GM19395 (cell line): ENCODE measurements around the gene BRD7.

Experiments
- ATAC-seq: cut with Tn5 transposase; IDR thresholded peaks from one replicate; pipeline ENCODE4 v1.9.1; 2021; ENCODE audit warnings: mild to moderate bottlenecking, moderate library complexity; ENCODE audit not compliant: unreplicated experiment

Gene BRD7

GRCh38 chr16:50293041-50293783, 75.6 kb downstream of the BRD7 start:
- no peak for ATAC-seq

DNA sequence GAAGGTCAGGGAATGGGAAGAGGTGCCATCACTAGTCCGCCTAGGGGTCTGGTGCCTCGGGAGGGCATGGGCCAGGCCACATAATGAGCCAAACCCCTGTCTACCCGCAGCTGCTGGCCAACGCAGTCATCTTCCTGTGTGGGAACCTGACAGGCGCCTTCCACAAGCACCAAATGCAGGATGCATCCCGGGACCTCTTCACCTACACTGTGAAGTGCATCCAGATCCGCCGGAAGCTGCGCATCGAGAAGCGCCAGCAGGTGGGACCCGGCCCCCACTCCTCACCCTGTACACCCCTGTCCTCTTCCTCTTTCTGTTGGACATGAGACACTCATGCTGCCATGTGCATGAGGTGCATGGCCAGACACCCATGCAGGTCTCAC, 76.2 kb downstream of the BRD7 start:
- ATAC-seq: no peak

DNA sequence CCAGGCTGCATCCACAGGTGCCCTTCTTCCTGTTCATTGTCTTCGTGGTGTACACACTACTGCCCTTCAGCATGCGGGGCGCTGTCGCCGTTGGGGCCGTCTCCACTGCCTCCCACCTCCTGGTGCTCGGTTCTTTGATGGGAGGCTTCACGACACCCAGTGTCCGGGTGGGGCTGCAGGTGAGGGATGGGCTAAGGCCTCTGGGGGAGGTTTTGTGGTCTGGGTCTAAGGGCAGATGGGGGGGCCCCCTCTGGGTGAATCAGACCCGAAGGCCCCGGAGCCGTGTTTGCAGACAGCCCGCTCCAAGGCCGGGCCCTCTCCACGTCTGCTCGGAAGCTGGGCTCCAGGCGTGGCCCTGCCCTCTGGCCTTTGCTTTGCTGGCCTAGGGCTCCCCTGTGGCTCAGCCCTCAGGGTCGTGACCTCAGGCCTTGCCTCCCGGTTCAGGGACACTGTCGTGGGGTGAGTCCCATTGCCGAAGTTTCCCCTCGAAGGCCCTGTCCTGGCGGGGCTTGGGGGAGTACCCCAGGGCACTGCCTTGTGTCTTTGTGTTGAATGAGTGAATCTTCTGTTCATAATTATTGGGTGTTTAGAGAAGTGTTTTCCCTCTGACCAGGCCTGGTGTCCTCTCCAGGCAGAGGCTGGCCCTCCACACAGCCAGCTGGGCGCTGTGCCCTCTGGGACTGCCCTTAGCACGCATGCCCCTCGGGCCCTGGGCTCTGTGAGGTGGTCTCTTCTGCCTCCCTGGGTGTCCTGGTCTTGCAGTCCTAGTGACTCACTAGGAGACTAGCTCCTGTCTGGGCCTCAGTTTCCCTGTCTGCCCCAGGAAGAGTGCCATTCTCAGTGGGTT, 76.8 kb downstream of the BRD7 start:
- no peak for ATAC-seq

DNA sequence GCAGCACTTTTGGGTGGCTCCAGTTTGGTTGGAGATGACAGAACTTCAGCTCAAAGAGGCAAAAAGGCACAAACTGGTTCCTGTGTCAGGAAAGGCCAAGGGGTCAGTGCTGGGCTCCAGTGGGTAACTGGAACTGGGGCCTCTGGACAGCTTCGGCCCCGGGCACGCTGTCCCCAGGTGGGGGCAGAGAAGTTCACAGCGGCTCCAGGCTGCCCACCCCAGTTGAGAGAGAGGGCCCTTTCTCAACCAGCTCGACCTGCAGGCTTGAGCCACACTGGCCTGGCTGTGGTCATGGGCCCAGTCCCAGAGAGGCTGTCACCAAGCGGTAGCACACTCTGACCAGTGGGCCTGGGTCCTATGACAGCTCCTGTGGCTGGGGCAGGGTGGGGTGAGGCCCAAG, 77.9 kb downstream of the BRD7 start:
- ATAC-seq: no peak

DNA sequence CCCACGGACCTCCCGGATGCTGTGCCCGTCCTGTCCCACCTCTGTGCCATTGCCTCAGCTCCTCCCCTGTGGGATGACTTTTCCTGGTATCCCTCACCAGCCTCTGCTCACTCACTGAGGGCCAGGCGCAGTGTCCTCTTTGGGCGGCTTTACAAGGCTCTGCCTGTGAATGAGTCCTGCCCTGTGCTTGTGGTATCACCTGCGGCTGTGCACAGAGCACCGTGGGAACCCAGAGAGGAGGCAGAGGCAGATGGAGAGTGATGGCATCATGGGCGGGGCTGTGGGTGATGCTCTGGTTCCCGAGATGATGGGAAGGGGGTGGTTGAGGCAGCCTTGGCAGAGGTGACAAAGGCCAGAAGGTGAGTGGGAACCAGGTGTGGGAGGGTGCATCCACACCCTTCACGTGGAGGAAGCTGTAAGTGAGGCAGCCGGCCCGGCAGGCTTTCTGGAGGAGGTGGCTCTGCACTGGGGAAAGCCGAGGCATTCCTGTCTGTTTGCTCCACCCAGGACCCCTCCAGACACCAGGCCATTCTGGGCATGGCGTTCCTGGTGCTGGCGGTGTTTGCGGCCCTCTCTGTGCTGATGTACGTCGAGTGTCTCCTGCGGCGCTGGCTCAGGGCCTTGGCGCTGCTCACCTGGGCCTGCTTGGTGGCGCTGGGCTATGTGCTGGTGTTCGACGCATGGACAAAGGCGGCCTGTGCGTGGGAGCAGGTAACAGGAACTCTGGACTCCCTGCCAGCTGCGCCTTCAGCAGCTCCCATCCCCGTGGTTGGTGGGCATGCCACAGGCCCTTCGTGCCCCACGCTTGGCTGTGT, 78.6 kb downstream of the BRD7 start:
- ATAC-seq: no peak

DNA sequence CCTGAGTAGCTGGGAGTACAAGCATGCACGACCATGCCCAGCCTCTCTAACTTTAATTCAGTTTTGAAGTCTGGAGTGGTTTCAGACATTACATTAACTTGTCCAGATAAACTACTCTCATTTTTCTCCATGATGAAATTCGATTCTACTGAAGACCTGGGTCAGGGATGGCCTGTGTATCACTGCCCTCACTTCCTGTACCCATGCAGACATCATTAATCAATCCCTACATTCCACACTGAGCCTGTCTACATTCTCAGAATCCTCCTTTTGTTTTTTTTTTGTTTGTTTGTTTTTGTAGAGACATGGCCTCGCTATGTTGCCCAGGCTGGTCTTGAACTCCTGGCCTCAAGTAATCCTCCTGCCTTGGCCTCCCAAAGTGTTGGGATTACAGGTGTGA, 79.9 kb downstream of the BRD7 start:
- no peak for ATAC-seq

GRCh38 chr16:50288026-50288425, 80.8 kb downstream of the BRD7 start:
- ATAC-seq: no peak

GRCh38 chr16:50286681-50287080, 82.1 kb downstream of the BRD7 start:
- no peak for ATAC-seq

DNA sequence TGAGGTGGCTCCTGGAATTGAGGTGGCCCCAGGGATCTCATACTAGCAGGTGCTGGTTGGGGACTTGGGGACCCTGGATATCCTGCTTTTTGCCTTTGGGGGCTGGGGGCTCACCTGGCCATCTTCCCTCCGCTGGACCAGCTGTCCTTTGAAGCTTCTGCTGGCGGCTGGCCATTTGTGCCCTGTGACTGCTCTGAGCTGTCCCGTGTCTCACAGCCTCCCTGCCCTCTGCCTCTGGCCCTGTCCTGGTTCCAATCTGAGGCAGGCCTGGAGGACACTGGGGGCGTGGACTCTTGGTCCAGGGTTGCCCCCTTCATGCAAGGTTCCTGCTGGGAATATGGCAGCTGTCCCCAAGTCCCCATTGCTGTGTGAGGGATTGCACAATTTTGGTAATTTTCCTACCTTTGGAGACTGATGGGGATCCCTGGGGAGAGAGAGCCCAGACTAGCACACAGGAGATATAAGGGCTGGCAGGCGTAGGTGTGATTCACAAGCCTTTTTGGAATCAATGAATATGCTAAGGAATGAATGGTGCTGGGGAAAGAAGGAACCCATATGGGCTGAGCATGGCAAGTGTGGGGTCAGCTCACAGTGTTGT, 83.3 kb downstream of the BRD7 start:
- no peak for ATAC-seq

DNA sequence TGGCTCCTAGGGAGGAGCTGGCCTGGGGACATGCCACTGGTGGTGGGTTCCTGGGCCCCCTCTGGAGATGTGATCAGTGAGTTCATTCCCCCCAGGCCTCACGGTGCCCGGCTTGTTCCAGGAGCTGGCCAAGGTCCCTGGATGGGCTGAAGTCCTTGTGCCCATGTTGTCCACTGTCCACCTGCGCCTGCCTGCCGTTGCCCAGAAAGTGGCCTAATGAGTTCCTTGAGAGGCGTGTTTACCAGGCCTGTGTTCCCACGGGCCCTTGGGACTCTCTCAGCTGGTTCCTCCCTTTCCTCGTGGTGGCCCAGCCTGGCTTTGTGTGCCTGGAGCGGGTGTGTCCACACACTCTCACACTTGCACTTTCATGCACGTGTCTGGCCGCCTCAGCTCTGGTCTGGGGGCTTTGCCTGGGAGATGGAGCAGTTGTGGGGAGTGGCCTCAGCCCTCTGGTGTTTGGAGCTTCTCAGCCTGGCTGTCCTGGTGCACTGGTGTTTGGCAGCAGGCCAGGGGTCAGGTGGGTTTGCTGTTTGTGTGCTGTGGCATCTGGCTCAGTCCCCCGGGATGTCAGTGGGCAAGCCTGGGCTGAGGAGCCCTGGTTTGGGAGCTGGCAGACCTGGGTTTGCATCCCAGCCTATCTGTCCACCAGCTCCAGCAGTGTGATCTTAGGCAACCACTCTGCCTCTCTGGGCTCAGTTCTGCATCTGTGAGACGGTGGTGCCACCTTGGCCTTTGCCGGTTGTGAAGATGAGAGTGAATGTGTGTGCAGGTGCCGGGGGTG, 84.5 kb downstream of the BRD7 start:
- no peak for ATAC-seq

GRCh38 chr16:50282955-50283631, 85.7 kb downstream of the BRD7 start:
- no peak for ATAC-seq

DNA sequence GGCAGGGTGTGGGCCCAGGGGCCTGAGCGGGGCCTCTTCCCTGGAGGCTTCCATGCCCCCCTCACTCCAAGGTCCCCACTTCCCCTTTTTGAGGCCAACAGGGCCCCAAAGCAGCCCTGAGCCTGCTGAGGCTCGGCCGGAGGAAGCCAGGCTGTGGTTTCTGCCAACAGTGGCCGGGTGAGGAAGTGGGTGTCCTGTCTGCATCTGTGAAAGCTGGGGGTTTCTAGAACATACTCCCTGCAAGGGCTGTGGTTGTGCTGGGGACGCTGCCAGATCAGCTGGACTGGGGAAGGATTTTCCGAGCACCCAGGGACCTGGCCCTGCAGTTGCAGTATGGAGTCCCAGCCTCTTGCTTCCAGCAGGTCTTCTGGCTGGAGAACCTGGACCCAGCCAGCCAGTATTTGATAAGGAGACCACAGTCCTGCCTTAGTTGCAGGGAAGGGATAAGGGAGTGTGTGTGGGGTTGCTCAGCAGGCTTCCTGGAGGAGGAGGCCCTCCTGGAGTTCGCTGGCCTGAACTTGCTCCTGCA, 86.7 kb downstream of the BRD7 start:
- peak; percentile 95 for ATAC-seq

DNA sequence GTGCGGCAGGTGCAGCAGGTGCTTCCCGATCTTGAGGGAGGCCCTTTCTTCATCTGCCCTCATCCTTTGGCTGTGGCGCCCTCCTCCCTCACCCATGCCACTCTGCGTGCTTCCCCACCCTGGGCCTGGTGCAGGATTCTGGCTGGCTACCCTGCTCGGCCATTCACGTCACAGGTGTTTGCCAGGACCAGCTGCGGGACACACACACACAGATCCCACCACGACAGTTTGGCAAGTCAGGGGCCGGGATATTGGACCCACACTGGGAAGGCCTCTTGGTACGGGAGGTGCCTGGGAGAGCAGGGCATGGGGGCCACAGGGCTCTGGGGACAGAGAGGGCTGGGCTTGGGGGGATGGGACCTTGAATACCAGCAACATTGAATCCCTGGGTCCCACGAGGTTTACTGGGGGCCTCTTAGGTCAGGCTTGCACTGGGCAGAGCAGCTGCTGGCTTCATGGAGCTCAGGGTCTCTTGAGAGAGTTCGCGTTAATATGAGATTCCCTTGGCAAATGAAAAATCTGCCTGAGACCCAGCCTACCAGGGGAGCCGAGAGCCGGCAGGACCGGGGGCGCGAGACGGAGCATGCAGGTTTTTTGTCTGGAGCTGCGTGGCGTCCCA, 87.3 kb downstream of the BRD7 start:
- no peak for ATAC-seq

GRCh38 chr16:50280932-50281331, 87.9 kb downstream of the BRD7 start:
- no peak for ATAC-seq

- no peak for ATAC-seq
These were observed 89.3 kb downstream of the BRD7 start for GRCh38 chr16:50279504-50279865.

DNA sequence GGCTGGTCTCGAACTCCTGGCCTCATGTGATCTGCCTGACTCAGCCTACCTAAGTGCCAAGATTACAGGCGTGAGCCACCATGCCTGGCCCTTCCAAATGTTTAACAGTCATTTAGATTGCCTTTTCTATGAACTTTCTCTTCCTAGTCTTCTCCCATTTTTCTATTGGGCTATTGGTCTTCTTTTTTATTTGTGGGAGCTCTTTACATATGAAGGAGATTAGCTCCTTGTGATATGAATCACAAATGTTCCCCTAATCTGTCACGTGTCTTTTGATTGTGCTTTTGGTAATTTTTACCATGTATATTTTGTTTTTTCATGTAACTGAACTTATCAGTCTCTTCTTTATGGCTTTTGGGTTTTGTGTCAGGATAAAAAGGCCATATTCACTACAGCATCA, 90.5 kb downstream of the BRD7 start:
- ATAC-seq: no peak

DNA sequence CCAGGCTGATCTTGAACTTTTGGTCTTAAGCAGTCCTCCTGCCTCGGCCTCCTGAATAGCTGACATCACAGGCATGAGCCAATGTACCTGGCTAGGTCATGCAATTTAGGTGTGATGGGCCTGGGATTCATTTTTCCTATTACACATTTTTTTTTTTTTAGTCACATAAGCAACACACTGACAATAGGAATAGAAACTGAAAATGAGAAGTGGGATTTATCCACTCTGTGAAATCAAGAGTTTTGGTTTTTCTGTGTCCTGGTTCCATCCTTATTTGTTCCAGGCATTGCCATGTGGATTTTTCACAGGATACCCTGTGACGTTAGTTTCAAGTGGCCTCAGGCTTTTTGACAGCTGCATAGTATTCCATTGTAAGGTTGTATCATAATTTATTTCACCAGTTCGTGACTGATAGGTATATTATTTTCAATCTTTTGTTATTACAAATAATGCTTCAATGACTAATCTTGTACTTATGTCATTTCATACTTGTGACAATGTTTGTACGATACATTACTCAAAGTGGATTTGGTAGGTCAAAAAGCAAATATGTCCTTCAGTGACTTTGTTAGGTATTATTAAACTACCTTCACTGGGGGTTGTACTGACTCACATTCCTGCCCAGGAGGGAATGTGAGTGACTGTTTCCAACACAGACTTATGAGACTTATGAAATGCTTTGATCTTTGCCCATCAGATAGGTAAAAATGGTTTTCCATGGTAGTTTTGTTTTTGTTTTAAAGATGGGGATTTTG, 91.8 kb downstream of the BRD7 start:
- no peak for ATAC-seq

DNA sequence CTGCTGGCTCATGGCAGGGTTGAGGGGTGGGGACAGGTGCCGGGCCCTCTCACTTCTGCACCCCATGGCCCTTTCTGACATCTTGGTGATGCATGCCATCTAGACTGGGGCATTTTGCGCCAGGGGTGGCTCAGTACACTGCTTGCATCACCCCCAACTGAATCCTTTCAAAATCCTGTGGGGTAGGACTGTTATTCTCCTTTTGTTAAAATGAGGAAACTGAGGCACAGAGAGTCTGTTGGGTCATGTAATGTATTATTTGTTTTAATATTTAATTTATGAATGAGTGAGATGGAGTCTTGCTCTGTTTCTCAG, 92.5 kb downstream of the BRD7 start:
- no peak for ATAC-seq
